WI38 (cell line): Measurements from ENCODE around the gene CDKL1.

Experiments used
- H3K4me3 ChIP-seq: 2 replicates; pipeline ENCODE4 v1.5.1; 2011; ENCODE audit warnings: low read depth, mild to moderate bottlenecking, control low read depth, low read length
- TF ChIP-seq, protein P1 (sequence below): IDR thresholded peaks from 2 replicates; pipeline ENCODE4 v1.5.1; 2012; ENCODE audit warnings: low read depth, mild to moderate bottlenecking, control low read depth, low read length

The CDKL1 gene

DNA sequence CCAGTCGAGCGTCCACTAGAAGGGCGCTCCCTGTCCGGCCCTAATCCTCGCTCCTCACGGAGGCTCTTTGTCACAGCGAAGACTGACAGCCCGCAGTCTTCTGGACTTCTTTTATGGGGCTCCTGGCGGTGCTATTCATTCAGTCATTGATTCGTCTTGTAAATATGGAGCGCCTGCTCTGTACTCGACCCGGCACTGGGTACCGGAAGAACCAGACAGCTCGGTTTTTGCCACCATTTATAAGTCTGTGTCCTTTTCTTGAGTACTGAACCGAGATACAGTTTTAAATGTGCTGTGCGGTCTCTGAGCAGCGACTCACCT lies 84.0 kb downstream of the CDKL1 start:
- peak overlapping the region; percentile 66 for H3K4me3 ChIP-seq
- TF ChIP-seq, protein P1, sequence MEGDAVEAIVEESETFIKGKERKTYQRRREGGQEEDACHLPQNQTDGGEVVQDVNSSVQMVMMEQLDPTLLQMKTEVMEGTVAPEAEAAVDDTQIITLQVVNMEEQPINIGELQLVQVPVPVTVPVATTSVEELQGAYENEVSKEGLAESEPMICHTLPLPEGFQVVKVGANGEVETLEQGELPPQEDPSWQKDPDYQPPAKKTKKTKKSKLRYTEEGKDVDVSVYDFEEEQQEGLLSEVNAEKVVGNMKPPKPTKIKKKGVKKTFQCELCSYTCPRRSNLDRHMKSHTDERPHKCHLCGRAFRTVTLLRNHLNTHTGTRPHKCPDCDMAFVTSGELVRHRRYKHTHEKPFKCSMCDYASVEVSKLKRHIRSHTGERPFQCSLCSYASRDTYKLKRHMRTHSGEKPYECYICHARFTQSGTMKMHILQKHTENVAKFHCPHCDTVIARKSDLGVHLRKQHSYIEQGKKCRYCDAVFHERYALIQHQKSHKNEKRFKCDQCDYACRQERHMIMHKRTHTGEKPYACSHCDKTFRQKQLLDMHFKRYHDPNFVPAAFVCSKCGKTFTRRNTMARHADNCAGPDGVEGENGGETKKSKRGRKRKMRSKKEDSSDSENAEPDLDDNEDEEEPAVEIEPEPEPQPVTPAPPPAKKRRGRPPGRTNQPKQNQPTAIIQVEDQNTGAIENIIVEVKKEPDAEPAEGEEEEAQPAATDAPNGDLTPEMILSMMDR: no peak

DNA sequence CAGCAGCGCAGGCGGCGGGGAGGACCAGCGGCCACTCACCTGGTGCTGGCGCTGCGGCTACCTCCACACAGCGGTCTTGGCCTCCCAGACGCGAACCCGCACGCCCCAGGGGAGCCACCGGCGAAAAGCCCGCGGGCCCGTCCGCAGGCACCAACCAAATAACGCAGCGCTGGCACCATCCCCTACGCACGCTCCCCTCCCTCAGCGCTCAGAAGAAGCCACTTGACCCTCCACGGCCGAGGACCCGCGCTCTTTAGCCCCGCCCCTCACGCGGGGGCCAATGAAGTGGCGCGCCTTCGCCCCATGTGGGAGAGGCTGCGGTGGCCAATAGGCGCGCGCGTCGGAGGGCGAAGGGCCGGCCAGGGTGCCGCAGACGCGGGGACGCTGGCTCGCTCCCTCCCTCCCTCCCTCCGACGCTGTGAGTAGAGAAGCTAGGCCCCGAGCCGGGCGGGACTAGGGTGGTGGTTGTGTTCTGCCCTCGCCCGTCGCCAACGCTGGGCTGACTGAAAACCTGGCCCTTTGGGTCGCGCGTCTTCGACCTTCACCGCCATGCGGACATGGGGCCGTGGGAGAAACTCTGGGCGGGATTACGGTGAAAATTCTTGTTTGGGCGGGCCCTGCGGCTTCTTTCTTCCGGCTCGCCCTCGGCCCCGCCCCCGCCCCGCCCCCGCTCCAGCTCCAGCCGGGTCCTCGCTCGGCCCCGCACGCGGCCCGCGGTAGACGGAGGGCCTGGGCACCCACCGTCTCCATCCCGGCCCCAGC lies 84.5 kb downstream of the CDKL1 start, which contains the start of the genes DMAC2L and L2HGDH:
TSS of gene DMAC2L (plus strand) at position 353 of the 762 bp plus-strand sequence. CDS start 9,164 bp downstream, outside the sequence.
TSS of gene L2HGDH (minus strand) at position 258 of the 762 bp plus-strand sequence. CDS start at position 179, 79 bp downstream.
- peak within 1 kb of the TSS; percentile 66 for H3K4me3 ChIP-seq
- TF ChIP-seq, protein P1: 0 out of 2 replicates have a peak, but pooled peaks have one; percentile 25

DNA sequence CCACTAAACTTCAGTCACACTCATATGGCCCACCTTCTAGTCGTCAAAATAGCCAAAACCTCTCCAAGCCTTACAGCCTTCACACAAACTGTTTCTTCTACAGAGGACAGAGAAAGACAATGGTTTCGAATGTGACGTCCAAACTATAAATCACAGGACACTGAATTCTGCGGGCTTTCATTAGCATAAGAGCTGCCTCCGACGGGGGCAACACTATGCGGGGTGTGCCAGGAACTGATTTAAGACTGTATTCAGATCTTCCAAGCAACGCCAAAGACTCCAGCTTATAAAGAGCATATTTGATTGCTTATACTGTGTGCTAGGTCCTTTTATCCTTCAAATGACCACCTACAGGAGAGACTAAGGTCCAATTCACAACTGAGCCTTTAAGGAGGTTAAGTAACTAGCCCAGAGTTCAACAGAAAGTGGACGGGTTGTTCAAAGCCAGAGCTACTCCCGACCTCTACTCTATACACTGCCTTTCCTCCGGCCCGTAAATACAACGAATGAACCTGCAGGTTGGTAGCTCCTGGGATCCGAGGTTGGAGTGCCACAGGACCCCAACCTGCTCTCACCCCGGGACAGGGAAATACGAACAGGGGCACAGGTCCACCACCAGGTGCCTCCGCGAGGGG lies 85.2 kb downstream of the CDKL1 start:
- H3K4me3 ChIP-seq: peak overlapping the region; percentile 66

DNA sequence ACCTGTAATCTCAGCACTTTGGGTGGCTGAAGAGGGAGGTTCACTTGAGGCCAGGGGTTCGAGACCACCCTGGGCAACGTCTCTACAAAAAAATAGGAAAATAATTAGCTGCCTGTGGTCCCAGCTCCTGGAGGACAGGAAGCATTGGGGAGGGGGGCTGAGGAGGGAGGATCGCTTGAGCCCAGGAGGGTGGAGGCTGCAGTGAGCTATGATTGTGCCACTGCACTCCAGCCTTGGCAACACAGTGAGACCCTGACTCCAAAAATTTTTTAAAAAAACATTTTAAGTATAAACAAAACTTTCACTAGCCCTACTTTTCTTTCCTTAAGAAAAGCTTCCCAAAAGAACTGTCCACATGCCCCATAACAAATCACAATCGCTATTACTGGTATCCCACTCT lies 86.2 kb downstream of the CDKL1 start:
- TF ChIP-seq, protein P1: no peak
- no peak overlapping the region for H3K4me3 ChIP-seq

More for the DNA sequence above, 85.2 kb downstream of the CDKL1 start:
- TF ChIP-seq, protein P1: no peak

DNA sequence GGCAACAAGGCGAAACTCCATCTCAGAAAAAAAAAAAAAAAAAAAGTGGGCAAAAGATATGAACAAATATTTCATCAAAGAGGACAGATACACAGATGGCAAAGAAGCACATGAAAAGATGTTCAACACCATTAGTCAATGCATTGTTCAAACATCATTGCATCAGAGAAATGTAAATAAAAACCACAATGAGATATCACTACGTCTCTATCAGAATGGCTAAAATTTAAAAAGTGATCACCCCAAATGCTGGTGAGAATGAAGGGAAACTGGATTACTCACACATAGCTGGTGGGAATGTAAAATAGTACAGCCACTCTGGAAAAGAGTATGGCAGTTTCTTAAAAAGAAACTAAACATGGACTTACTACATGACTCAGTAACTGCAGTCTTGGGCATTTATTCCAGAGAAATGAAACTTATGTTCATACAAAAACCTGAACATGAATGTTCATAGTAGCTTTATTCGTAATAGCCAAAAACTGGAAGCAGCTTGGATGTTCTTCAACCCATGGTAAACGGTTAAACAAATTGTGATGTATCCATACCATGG lies 88.2 kb downstream of the CDKL1 start:
- TF ChIP-seq, protein P1: no peak

DNA sequence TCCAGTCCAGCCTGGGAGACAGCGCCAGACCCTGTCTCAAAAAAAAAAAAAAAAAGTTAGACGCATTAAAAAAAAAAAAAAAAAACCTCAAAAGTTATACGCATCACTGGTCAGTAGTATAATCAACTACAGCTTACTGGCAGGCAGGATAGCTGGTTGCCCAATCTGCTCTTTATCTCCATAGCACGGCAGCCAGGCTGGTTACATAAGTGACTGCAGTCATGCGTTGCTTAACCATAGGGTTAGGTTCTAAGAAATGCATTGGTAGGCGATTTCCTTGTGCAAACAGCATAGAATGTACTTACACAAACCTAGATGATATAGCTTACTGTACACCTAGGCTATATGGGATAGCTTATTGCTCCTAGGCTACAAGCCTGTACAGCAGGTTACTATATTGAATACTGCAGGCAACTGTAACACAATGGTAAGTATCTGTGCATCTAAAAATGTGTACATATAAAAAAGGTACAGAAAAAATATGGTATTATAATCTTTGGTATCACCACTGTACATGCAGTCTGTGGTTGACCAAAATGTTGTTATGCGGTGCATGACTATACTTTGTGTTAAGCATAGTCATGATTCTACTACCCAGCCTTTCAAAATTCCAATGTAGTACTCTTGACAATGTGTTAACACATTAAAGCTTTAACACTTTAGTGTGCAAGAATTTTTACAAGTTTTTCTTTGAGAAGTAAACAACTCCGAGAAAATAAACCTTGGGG lies 92.8 kb downstream of the CDKL1 start:
- TF ChIP-seq, protein P1: no peak
- H3K4me3 ChIP-seq: no peak overlapping the region

More for the DNA sequence above, 88.2 kb downstream of the CDKL1 start:
- H3K4me3 ChIP-seq: no peak overlapping the region
